B cell (primary cell): ENCODE results near the gene MPPE1. TPM values are rescaled to one million over a fixed set of nuclear protein-coding genes. Genes with fewer than 3 reads are reported as not detected.

Experiments used
- ATAC-seq: fragments of 200-7000 bp; cut with Tn5 transposase; one replicate; pipeline ENCODE4 v1.10.0; 2021; ENCODE audit warnings: low read depth, mild to moderate bottlenecking, moderate number of reproducible peaks, moderate library complexity
- CTCF ChIA-PET: fragments of 350-600 bp; sonication (Branson Sonifier 250); formaldehyde crosslinking; loops from one replicate; lab custom pipeline; 2021; ENCODE audit warnings: antibody characterized with exemption, inconsistent platforms; lab: Charles Lee
- POLR2A ChIA-PET: fragments of 350-600 bp; sonication (Branson Sonifier 250); formaldehyde crosslinking; loops from one replicate; lab custom pipeline; 2021; ENCODE audit warnings: antibody characterized with exemption; lab: Charles Lee
- DNase-seq: peaks from one replicate; pipeline ENCODE4 v3.0.0; 2013
- H2AFZ ChIP-seq: 2 replicates; pipeline ENCODE4 v1.6.1; 2012; ENCODE audit warnings: mild to moderate bottlenecking, low read depth, low read length; ENCODE audit not compliant: insufficient read depth, poor library complexity, severe bottlenecking
- H3K27ac ChIP-seq, 2 donors: 1 replicate in 1 of 2; 2 replicates in 1 of 2; pipeline ENCODE4 v1.5.1; 2012 to 2013; ENCODE audit warnings: low read length in 2 of 2, mild to moderate bottlenecking in 2 of 2, moderate library complexity in 1 of 2
- H3K27me3 ChIP-seq, 4 experiments: fragments of 200-600 bp in 1 of 4; sonication (generic) in 1 of 4; replicated peaks in 1 of 4; 1 replicate in 2 of 4; 2 replicates in 2 of 4; pipeline versions ENCODE4 v1.6.1 to v1.7.0; 2013 to 2016; ENCODE audit warnings: low read length in 3 of 4, mild to moderate bottlenecking in 2 of 4, mixed read lengths in 1 of 4, moderate library complexity in 1 of 4; ENCODE audit not compliant: insufficient read depth in 4 of 4, control insufficient read depth in 3 of 4; ENCODE audit errors: control extremely low read depth in 1 of 4
- H3K36me3 ChIP-seq, 2 experiments: replicated peaks in 1 of 2; 1 replicate in 1 of 2; 2 replicates in 1 of 2; pipeline versions ENCODE4 v1.6.1 to v1.7.1; 2013; ENCODE audit warnings: low read length in 1 of 2; ENCODE audit not compliant: insufficient read depth in 2 of 2, control insufficient read depth in 1 of 2; ENCODE audit errors: control extremely low read depth in 1 of 2, extremely low read depth in 1 of 2
- H3K4me1 ChIP-seq, 2 donors: fragments of 200-600 bp in 1 of 2; sonication (generic) in 1 of 2; 1 replicate in 1 of 2; 2 replicates in 1 of 2; pipeline versions ENCODE4 v1.5.1 to v1.6.1; 2013 to 2017; ENCODE audit warnings: low read length in 2 of 2; ENCODE audit not compliant: control insufficient read depth in 2 of 2, insufficient read depth in 2 of 2
- H3K4me2 ChIP-seq: replicated peaks from 2 replicates; pipeline ENCODE3; 2012; ENCODE audit warnings: mild to moderate bottlenecking, low read depth, low read length; ENCODE audit not compliant: poor library complexity, severe bottlenecking
- H3K4me3 ChIP-seq, 5 experiments: fragments of 200-600 bp in 1 of 5; sonication (generic) in 1 of 5; 1 replicate in 3 of 5; 2 replicates in 2 of 5; pipeline versions ENCODE4 v1.5.1 to v1.7.0; 2011 to 2016; ENCODE audit warnings: low read length in 4 of 5, mild to moderate bottlenecking in 4 of 5, low read depth in 2 of 5, control low read depth in 1 of 5, moderate library complexity in 1 of 5; ENCODE audit not compliant: insufficient read depth in 1 of 5; ENCODE audit errors: control extremely low read depth in 1 of 5, extremely low read depth in 1 of 5
- H3K79me2 ChIP-seq: fragments of 200-600 bp; sonication (generic); one replicate; pipeline ENCODE4 v1.6.0; 2016; ENCODE audit warnings: low read length; ENCODE audit not compliant: control insufficient read depth, insufficient read depth
- H3K9ac ChIP-seq: fragments of 200-600 bp; sonication (generic); 2 replicates; pipeline ENCODE4 v1.6.1; 2017; ENCODE audit warnings: mild to moderate bottlenecking, low read length, moderate library complexity
- H3K9me3 ChIP-seq, 3 donors: one replicate each; pipeline versions ENCODE4 v1.6.1 to v1.7.1; 2013; ENCODE audit warnings: low read length in 2 of 3; ENCODE audit not compliant: control insufficient read depth in 2 of 3, insufficient read depth in 1 of 3; ENCODE audit errors: control extremely low read depth in 1 of 3
- H4K20me1 ChIP-seq: 2 replicates; pipeline ENCODE4 v1.6.0; 2012; ENCODE audit warnings: mild to moderate bottlenecking, low read length; ENCODE audit not compliant: insufficient read depth, control insufficient read depth, poor library complexity, severe bottlenecking
- H3K27ac Mint-ChIP-seq: one replicate; pipeline ENCODE4 v1.8.0; 2021; ENCODE audit warnings: mixed read lengths
- H3K27me3 Mint-ChIP-seq: one replicate; pipeline ENCODE4 v1.8.0; 2021; ENCODE audit warnings: mixed read lengths
- H3K4me1 Mint-ChIP-seq: one replicate; pipeline ENCODE4 v1.8.0; 2021; ENCODE audit warnings: mixed read lengths
- H3K4me3 Mint-ChIP-seq: one replicate; pipeline ENCODE4 v1.8.0; 2021; ENCODE audit warnings: mixed read lengths
- H3K9me3 Mint-ChIP-seq: one replicate; pipeline ENCODE4 v1.8.0; 2022; ENCODE audit warnings: mixed read lengths; ENCODE audit not compliant: insufficient read depth
- CTCF ChIP-seq: fragments of 200-600 bp; IDR thresholded peaks from one replicate; pipeline ENCODE4 v1.8.0; 2022; ENCODE audit warnings: antibody characterized with exemption, mild to moderate bottlenecking
- EZH2 ChIP-seq: IDR thresholded peaks from 2 replicates; pipeline ENCODE4 v1.6.1; 2012; ENCODE audit warnings: borderline replicate concordance, low read depth, mild to moderate bottlenecking, moderate library complexity, low read length; ENCODE audit not compliant: insufficient read depth, poor library complexity, severe bottlenecking
- WGBS: methylation state at CpG from one replicate; pipeline ENCODE4 v1.1.5; 2013; ENCODE audit warnings: missing lambda C conversion rate; ENCODE audit not compliant: insufficient coverage; 5-methylcytosine and 5-hydroxymethylcytosine counted together
- intact Hi-C: fragments of 100-400 bp; cut with micrococcal nuclease; formaldehyde crosslinking; loops from one replicate; pipeline ENCODE4 v1.10.0; 2022
- polyA plus RNA-seq: library from polyadenylated mRNA; depleted of rRNA; stranded (reverse); fragments of >200 nt; gene quantifications from 2 replicates; pipeline ENCODE4 v1.2.3, GENCODE V29; 2012
- total RNA-seq, 2 donors: library from RNA; stranded (reverse); fragments of 120-200 nt in 1 of 2; gene quantifications; 1 replicate in 1 of 2; 2 replicates in 1 of 2; pipeline versions ENCODE4 v1.2.3 to v1.2.4, GENCODE V29; 2013 to 2022

Gene MPPE1
- total and polyA plus RNA-seq, 2 donors (not counting 1 experiment from before 2014, with no cell fraction given), result 51.1 to 57.5 TPM

- no peaks in the 10 kb centered on the region for H4K20me1 ChIP-seq
- H3K27ac Mint-ChIP-seq, result no peak overlapping the region
- peaks cover 6 to 51% of the 10 kb centered on the region in 2 experiments for H3K36me3 ChIP-seq
- 92% methylated on average over 5 of the region's 9 CpGs for WGBS
- TF ChIP-seq EZH2 (no peak), CTCF (no peak)
- DNase-seq (no peak), ATAC-seq (no peak)
- no peaks in the 10 kb centered on the region for H3K9me3 Mint-ChIP-seq
- H3K9ac ChIP-seq, result no peak overlapping the region
- H3K79me2 ChIP-seq, result no peaks in the 10 kb centered on the region
- H3K4me3 Mint-ChIP-seq, result no peak overlapping the region
- ChIA-PET POLR2A (no interaction called here), CTCF (no interaction called here)
- H3K4me2 ChIP-seq, result no peak overlapping the region
- intact Hi-C loops, result no loop called here
- no peaks in the 10 kb centered on the region for H3K9me3 ChIP-seq
- no peak overlapping the region for H2AFZ ChIP-seq
- H3K27ac ChIP-seq, result no peak overlapping the region
- H3K4me1 ChIP-seq, result peaks cover 3 to 6% of the 10 kb centered on the region in 2 donors
- H3K27me3 Mint-ChIP-seq, result no peaks in the 10 kb centered on the region
- H3K27me3 ChIP-seq, result no peaks in the 10 kb centered on the region
- H3K4me1 Mint-ChIP-seq, result peaks cover 5% of the 10 kb centered on the region
- H3K4me3 ChIP-seq, result no peak overlapping the region
Measured at GRCh38 chr18:11891737-11892136, 16.4 kb downstream of the MPPE1 start.

- Mint-ChIP-seq H3K4me1 (peaks cover 19% of the 10 kb centered on the region), H3K9me3 (no peaks in the 10 kb centered on the region), H3K27ac (no peak overlapping the region), H3K4me3 (no peak overlapping the region), H3K27me3 (no peaks in the 10 kb centered on the region)
- Histone ChIP-seq H3K27ac (no peak overlapping the region), H3K4me1 (peaks cover 11 to 20% of the 10 kb centered on the region in 2 donors), H3K4me2 (no peak overlapping the region), H3K4me3 (no peak overlapping the region), H3K27me3 (no peaks in the 10 kb centered on the region), H4K20me1 (no peaks in the 10 kb centered on the region), H3K36me3 (peaks cover 11 to 59% of the 10 kb centered on the region in 2 experiments), H3K9me3 (no peaks in the 10 kb centered on the region), H2AFZ (no peak overlapping the region), H3K9ac (no peak overlapping the region), H3K79me2 (no peaks in the 10 kb centered on the region)
- WGBS, result 91% methylated on average over 4 of the region's 5 CpGs
- ATAC-seq, result no peak
- TF ChIP-seq CTCF (no peak), EZH2 (no peak)
- POLR2A ChIA-PET, result no interaction called here
- DNase-seq, result no peak
- CTCF ChIA-PET, result interaction anchor here (0.6 kb wide), 1 partner anchor 279 kb away, joined by 3 read pairs; no protein-coding TSS in a partner anchor
- intact Hi-C loops, result no loop called here
Measured at GRCh38 chr18:11889284-11889683, 18.8 kb downstream of the MPPE1 start.
